K562 (cell line): Measurements from ENCODE around the gene TESK1. TPM values are rescaled to one million over a fixed set of nuclear protein-coding genes. Genes with fewer than 3 reads are reported as not detected.

Source experiments
- DDX20 ChIP-seq: fragments of 450-650 bp; IDR thresholded peaks from 2 replicates; pipeline ENCODE4 v1.6.1; 2016; ENCODE audit warnings: missing genetic modification characterization, low read depth, mild to moderate bottlenecking, missing compliant biosample characterization, moderate library complexity
- DIDO1 ChIP-seq: fragments of 450-650 bp; IDR thresholded peaks from 2 replicates; pipeline ENCODE4 v1.6.1; 2016; ENCODE audit warnings: low read depth, missing biosample characterization, missing genetic modification characterization
- ESRRA ChIP-seq: fragments of 450-650 bp; IDR thresholded peaks from 2 replicates; pipeline ENCODE4 v1.6.1; 2014; ENCODE audit warnings: low read depth, mild to moderate bottlenecking, moderate library complexity, borderline replicate concordance
- FUS ChIP-seq: fragments of 200-400 bp; formaldehyde crosslinking; optimal IDR thresholded peaks from 2 replicates; pipeline ENCODE3; 2017; ENCODE audit warnings: low read depth, low read length
- GATAD2A ChIP-seq: fragments of 450-650 bp; IDR thresholded peaks from 2 replicates; pipeline ENCODE4 v1.6.1; 2017
- GATAD2B ChIP-seq: fragments of 450-650 bp; IDR thresholded peaks from 2 replicates; pipeline ENCODE4 v1.6.1; 2017; ENCODE audit warnings: mild to moderate bottlenecking, borderline replicate concordance
- HOXB6 ChIP-seq: fragments of 250-450 bp; sonication (Bioruptor Pico); IDR thresholded peaks from 2 replicates; pipeline ENCODE4 v1.5.1; 2022; ENCODE audit warnings: mild to moderate bottlenecking, borderline replicate concordance
- PHF20 ChIP-seq: fragments of 450-650 bp; IDR thresholded peaks from 2 replicates; pipeline ENCODE4 v1.6.1; 2018; ENCODE audit not compliant: partially characterized antibody
- RB1 ChIP-seq: fragments of 450-650 bp; IDR thresholded peaks from 2 replicates; pipeline ENCODE4 v1.6.1; 2017; ENCODE audit warnings: low read depth, mild to moderate bottlenecking
- SMARCC2 ChIP-seq: fragments of 450-650 bp; IDR thresholded peaks from 2 replicates; pipeline ENCODE4 v1.6.1; 2017; ENCODE audit warnings: antibody characterized with exemption, moderate library complexity, mild to moderate bottlenecking, low read depth
- ZFP1 ChIP-seq: fragments of 450-650 bp; formaldehyde crosslinking; IDR thresholded peaks from 2 replicates; pipeline ENCODE4 v1.4.0; 2020; ENCODE audit warnings: mild to moderate bottlenecking, mixed read lengths
- polyA plus RNA-seq, 8 experiments: library from polyadenylated mRNA; depleted of rRNA in 4 of 8; stranded (reverse) in 5 of 8; unstranded in 3 of 8; fragments of >200 nt; fragmentation: Nextera tagmentation in 2 of 8; fragmentation: Illumina TruSeq in 1 of 8; extraction: Ambion mirVana in 2 of 8; extraction: Trizol in 1 of 8; gene quantifications; 2 replicates each; pipeline versions ENCODE4 v1.2.1 to v1.2.3, GENCODE V29; 2011 to 2014; ENCODE audit warnings: inconsistent platforms in 1 of 8, missing spikeins in 1 of 8
- total RNA-seq, 7 experiments: library from RNA; depleted of rRNA in 6 of 7; stranded (reverse); fragments of >200 nt in 6 of 7; fragmentation: Illumina TruSeq in 2 of 7; extraction: Trizol in 2 of 7; gene quantifications; 2 replicates each; pipeline versions ENCODE4 v1.2.1 to v1.2.3, GENCODE V29; 2011 to 2021; ENCODE audit warnings: low replicate concordance in 1 of 7
- TF ChIP-seq, protein P1 (sequence below): sonication (generic); formaldehyde crosslinking; IDR thresholded peaks from 2 replicates; pipeline ENCODE4 v1.8.0; 2022; ENCODE audit warnings: mild to moderate bottlenecking, missing genetic modification reagents
- TF ChIP-seq, protein P2 (sequence below): fragments of 450-650 bp; IDR thresholded peaks from 2 replicates; pipeline ENCODE4 v1.6.1; 2016; ENCODE audit warnings: missing biosample characterization, missing genetic modification characterization
- TF ChIP-seq, protein P3 (sequence below): fragments of 250-450 bp; sonication (Bioruptor Pico); IDR thresholded peaks from 2 replicates; pipeline ENCODE4 v1.4.0; 2020; ENCODE audit warnings: mild to moderate bottlenecking, moderate library complexity
- TF ChIP-seq, protein P4 (sequence below): sonication (generic); formaldehyde crosslinking; IDR thresholded peaks from 2 replicates; pipeline ENCODE4 v1.8.0; 2022; ENCODE audit warnings: mild to moderate bottlenecking, low read depth, missing genetic modification reagents

TESK1 gene
- total and polyA plus RNA-seq, 9 of the 15 experiments (the other 6 are each of a cell fraction or from before 2014, with no cell fraction given): 0.07 to 10.4 (median 4.1) TPM

DNA sequence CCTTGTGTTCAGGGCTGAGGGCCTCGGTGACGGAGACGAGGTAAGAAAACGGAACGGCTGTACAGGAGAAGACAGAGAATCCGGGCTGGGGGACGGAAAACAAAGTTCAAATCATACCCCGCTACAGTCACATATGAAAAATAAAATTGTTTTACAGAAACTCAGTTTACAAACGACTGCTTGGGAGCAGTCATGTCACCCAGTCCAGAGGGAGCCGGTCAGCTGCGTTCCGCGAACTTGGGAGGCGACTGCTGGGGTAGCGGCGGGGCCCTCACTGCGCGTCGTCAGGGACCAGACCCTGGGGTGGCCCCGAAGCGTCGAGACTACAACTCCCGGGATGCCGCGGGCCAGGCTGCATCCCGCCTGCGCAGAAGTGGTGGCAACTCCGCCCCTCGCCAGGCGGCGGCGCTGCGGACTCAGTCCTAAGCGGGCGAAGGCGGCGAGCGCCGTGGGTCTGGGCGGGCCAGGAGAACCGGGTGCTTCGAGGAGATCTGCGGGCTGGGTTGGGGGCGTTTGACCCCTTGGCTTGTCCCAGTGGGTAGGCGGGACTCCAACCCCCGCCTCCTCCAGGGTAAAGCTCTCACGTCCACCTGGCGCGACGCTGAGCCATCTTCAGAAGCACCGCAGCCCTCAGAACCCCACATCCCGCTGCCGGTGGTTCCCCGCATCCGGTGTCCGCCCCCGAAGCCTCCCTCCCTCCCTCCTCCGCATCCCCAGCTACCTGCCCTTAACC, 41.6 kb downstream of the TESK1 start (continued):
- no peak for TF ChIP-seq SMARCC2
- TF ChIP-seq ZFP1: no peak
- no peak for TF ChIP-seq HOXB6 (CRISPR knock-in tag)
- TF ChIP-seq, protein P1, sequence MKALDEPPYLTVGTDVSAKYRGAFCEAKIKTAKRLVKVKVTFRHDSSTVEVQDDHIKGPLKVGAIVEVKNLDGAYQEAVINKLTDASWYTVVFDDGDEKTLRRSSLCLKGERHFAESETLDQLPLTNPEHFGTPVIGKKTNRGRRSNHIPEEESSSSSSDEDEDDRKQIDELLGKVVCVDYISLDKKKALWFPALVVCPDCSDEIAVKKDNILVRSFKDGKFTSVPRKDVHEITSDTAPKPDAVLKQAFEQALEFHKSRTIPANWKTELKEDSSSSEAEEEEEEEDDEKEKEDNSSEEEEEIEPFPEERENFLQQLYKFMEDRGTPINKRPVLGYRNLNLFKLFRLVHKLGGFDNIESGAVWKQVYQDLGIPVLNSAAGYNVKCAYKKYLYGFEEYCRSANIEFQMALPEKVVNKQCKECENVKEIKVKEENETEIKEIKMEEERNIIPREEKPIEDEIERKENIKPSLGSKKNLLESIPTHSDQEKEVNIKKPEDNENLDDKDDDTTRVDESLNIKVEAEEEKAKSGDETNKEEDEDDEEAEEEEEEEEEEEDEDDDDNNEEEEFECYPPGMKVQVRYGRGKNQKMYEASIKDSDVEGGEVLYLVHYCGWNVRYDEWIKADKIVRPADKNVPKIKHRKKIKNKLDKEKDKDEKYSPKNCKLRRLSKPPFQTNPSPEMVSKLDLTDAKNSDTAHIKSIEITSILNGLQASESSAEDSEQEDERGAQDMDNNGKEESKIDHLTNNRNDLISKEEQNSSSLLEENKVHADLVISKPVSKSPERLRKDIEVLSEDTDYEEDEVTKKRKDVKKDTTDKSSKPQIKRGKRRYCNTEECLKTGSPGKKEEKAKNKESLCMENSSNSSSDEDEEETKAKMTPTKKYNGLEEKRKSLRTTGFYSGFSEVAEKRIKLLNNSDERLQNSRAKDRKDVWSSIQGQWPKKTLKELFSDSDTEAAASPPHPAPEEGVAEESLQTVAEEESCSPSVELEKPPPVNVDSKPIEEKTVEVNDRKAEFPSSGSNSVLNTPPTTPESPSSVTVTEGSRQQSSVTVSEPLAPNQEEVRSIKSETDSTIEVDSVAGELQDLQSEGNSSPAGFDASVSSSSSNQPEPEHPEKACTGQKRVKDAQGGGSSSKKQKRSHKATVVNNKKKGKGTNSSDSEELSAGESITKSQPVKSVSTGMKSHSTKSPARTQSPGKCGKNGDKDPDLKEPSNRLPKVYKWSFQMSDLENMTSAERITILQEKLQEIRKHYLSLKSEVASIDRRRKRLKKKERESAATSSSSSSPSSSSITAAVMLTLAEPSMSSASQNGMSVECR (CRISPR knock-in tag): 0 out of 2 replicates have a peak, but pooled peaks have one; percentile 48
- peak; percentile 16; the same call in 1 of the 2 replicates for TF ChIP-seq ESRRA
- no peak for TF ChIP-seq DDX20
- no peak for TF ChIP-seq DIDO1 (tag)
- no peak for TF ChIP-seq GATAD2A
- TF ChIP-seq GATAD2B: no peak
- TF ChIP-seq, protein P2, sequence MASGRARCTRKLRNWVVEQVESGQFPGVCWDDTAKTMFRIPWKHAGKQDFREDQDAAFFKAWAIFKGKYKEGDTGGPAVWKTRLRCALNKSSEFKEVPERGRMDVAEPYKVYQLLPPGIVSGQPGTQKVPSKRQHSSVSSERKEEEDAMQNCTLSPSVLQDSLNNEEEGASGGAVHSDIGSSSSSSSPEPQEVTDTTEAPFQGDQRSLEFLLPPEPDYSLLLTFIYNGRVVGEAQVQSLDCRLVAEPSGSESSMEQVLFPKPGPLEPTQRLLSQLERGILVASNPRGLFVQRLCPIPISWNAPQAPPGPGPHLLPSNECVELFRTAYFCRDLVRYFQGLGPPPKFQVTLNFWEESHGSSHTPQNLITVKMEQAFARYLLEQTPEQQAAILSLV: no peak
- TF ChIP-seq PHF20: no peak
- TF ChIP-seq RB1: peak; percentile 79
- TF ChIP-seq, protein P3, sequence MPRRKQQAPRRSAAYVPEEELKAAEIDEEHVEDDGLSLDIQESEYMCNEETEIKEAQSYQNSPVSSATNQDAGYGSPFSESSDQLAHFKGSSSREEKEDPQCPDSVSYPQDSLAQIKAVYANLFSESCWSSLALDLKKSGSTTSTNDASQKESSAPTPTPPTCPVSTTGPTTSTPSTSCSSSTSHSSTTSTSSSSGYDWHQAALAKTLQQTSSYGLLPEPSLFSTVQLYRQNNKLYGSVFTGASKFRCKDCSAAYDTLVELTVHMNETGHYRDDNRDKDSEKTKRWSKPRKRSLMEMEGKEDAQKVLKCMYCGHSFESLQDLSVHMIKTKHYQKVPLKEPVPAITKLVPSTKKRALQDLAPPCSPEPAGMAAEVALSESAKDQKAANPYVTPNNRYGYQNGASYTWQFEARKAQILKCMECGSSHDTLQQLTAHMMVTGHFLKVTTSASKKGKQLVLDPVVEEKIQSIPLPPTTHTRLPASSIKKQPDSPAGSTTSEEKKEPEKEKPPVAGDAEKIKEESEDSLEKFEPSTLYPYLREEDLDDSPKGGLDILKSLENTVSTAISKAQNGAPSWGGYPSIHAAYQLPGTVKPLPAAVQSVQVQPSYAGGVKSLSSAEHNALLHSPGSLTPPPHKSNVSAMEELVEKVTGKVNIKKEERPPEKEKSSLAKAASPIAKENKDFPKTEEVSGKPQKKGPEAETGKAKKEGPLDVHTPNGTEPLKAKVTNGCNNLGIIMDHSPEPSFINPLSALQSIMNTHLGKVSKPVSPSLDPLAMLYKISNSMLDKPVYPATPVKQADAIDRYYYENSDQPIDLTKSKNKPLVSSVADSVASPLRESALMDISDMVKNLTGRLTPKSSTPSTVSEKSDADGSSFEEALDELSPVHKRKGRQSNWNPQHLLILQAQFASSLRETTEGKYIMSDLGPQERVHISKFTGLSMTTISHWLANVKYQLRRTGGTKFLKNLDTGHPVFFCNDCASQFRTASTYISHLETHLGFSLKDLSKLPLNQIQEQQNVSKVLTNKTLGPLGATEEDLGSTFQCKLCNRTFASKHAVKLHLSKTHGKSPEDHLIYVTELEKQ (CRISPR knock-in tag): no peak
- no peak for TF ChIP-seq FUS
- TF ChIP-seq, protein P4, sequence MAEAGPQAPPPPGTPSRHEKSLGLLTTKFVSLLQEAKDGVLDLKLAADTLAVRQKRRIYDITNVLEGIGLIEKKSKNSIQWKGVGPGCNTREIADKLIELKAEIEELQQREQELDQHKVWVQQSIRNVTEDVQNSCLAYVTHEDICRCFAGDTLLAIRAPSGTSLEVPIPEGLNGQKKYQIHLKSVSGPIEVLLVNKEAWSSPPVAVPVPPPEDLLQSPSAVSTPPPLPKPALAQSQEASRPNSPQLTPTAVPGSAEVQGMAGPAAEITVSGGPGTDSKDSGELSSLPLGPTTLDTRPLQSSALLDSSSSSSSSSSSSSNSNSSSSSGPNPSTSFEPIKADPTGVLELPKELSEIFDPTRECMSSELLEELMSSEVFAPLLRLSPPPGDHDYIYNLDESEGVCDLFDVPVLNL (CRISPR knock-in tag): no peak
